HG03064 (cell line): ENCODE results near the gene OR2G3.

Experiments
- ATAC-seq: cut with Tn5 transposase; IDR thresholded peaks from one replicate; pipeline ENCODE4 v1.9.1; 2021; ENCODE audit warnings: low read depth; ENCODE audit not compliant: unreplicated experiment

OR2G3 gene

DNA sequence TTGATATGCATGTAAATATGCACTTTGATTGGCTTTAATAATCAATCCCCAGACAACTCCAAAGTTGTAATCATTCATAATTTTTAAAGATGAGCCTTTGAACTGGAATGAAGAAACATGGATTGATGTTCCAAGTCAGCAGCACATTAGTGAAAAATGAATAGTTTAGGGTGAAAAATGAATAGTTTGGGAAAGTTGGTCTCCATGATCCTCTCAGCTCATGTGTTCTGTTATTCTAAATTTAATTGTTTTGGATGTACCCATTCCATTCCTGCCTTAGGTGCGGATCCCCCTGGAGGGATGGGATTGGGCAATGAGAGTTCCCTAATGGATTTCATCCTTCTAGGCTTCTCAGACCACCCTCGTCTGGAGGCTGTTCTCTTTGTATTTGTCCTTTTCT lies at the start of gene OR2G3:
TSS of gene OR2G3 (plus strand) at position 301 of the 400 bp plus-strand sequence. CDS start at position 301, 0 bp downstream.
- ATAC-seq: no peak

DNA sequence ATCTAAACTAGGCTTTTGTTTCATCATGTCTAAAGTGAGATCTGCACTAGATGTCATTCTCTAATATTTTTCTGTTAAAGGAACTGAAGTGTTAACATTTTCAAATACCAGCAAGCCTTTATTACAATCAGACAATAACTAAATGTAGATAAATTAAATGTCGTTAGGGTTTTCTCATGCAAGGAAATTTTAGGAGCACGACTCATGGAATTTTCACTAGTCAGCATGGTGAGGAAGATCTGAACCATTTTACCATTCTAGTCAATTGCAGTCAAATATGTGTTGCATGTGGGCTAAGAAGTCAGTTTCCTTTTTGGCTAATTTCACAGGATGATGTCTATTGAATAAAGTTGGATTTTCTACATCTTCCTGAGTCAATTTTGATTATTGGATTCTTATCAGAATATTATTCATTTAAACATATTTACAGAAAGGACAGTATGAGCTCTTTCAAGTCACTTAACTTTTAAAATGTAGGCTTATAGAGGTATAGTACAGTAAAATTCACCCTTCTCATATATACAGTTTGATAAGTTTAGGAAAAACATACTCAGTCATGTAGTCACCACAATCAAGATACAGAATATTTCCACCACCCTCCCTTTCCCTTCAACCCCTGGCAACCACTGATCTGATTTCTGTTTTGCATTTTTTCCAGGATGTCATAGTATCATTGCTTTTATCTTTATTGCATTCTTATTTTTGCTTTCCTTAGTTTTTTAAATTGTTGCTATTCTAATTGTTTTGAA lies 47.3 kb upstream of the OR2G3 start:
- no peak for ATAC-seq

GRCh38 chr1:247561711-247562110 lies 43.7 kb upstream of the OR2G3 start:
- ATAC-seq: no peak

- no peak for ATAC-seq
Observed at GRCh38 chr1:247562198-247562597, 43.2 kb upstream of the OR2G3 start.

DNA sequence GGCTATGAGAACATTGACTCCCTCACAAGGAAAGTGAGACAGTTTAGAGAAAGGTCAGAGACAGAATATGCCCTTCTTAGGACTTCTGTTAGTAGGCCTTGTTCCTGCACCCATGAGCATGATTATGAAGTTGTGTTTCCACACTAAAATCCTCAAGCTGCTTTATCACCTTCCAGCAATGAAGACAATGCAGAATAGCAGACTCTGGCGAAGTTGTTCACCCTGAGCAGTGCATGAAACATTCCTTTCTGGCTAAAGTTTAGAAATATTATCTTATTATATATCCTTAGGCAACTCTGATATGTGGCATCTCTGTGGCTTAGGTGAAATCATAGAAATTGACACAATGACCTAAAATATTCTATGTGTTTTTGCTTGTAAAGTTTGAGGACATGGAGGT lies 31.1 kb upstream of the OR2G3 start:
- ATAC-seq: no peak

- ATAC-seq: no peak
Observed at GRCh38 chr1:247574664-247575063, 30.7 kb upstream of the OR2G3 start.

GRCh38 chr1:247576514-247576913 lies 28.9 kb upstream of the OR2G3 start:
- no peak for ATAC-seq

DNA sequence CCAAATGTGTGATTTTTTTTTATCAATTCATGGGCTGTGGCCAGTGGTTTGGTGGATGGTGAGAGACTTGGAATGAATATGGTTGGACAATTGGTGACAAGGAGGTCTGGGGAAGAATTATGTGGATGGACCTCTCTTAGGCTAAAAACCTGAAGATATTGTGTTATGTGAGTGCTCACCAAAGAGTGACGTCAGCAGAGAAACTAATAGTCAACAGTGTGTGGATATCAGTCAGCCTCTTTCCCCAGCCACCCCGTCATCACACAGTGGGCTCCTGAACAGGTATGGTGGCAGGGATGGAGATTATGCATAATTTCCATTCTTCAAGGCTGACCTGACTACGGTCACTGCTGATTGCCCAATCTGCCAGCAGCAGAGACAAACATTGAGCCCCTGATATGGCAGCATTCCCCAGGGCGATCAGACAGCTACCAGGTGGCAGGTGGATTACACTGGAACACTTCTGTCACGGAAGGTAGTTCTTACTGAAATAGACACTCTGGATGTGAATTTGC lies 26.4 kb upstream of the OR2G3 start:
- no peak for ATAC-seq

DNA sequence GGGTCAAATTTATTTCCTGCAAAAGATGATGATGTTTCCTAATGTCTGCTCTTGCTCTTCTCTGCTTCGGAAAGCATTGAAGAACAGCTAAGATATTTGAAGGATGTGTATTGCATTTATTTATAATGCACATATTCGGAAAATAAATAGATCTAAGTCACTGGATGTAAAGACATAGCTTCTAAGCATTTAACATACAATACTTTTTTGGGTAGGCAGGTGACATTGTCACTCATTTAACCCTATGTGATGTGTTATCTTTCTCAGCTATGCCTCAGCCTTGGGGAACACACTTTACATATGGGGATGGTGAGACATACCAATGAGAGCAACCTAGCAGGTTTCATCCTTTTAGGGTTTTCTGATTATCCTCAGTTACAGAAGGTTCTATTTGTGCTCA lies 17.3 kb upstream of the OR2G3 start, which contains the start of gene OR2G2:
TSS of gene OR2G2 (plus strand) at position 301 of the 400 bp plus-strand sequence. CDS start at position 301, 0 bp downstream.
- ATAC-seq: no peak

DNA sequence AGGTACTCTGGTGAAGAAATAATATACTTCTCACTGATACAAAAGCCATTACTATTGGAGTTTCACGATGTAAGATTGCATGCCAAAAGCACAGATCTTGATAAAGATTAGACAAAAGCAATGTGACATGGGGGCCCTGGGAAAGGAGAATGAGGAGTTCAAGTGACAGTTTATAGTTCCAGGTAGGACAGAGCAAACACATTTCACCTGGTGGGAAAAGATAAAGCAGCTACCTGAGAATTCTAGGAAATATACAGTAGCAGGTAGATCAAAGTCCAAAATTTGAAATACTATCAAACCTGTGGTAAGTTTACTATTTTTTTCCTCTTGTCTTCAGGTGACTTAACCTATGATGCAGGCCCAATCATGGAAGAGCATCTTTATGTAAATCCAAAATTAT lies 8.0 kb downstream of the OR2G3 start:
- ATAC-seq: no peak

DNA sequence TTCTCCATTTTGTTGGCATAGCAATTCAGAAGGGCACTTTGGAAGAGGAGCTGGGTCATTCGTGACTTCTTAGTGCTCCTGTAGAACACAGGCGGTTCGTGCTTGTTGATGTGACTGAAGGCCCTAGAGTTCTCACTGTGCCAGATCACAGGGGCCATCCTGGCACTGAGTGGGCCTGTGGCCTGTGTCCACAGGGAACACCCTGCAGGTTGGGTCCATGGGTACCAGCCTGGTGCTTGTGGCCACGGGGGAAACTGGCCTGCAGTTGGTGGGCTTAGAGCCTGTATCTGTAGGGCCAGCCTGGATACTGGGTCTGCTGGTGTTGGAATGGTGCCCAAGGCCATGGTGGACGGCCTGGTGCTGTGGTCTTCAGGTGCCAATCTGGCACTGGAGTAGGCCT lies 9.2 kb downstream of the OR2G3 start:
- ATAC-seq: no peak

DNA sequence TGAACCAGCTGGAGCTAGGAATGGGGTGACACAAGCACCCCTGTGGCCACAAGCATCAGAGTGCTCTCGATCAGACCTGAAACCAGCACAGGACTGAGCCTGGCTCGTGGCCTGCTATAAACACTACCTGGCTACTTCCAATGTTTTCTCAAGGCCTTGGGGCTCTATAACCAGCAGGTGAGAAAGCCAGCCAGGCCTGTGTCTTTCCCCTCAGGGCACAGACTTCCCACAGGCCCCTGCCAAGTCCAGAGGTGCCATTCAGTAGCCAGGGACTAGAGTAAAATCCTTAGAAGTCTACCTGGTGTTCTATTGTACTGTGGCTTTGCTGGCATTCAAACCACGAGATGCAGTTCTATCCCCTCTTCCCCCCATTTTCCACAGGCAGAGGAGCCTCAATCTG lies 22.6 kb downstream of the OR2G3 start:
- ATAC-seq: no peak

DNA sequence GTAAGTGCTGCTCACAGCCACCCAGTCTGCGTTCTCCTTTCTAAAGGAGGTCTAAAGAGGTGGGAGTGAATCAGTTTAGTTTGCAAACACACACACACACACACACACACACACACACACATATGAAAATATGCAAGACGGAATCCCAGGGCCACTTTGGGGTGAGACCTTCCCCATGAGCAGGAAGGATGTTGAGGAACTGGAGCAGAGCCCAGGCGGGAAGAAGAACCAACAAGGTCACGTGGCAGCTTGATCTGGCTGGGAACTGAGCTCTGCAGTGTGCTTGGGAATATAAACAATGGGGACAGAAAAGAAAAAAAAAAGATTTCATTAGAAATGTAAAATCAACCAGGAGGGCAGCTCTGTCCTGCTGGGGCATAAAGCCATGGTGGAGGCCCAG lies 32.6 kb downstream of the OR2G3 start:
- no peak for ATAC-seq

- no peak for ATAC-seq
Observed at GRCh38 chr1:247638781-247639180, 33.4 kb downstream of the OR2G3 start.

GRCh38 chr1:247639381-247639981 lies 34.1 kb downstream of the OR2G3 start:
- ATAC-seq: no peak

GRCh38 chr1:247642742-247643141 lies 37.4 kb downstream of the OR2G3 start:
- no peak for ATAC-seq

DNA sequence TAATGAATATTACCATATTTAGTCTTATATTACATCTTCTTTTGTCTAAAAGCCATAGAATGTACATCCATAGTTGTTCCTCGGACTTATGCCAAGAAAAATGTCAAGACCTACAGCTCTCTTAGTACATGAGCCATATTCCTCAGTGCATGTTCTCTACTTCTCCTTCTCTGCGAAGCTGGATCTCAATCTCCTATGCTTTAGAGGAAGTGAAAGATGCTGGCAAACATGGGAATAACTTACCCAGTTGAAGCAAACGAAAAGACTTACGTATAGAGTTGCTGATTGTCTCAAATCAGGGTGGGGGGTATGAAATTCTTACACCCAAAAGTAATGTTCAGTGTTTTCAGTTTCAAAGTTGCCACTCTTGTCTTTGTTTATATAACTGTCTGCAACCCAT lies 41.5 kb downstream of the OR2G3 start:
- no peak for ATAC-seq

- no peak for ATAC-seq
Observed at GRCh38 chr1:247647864-247648263, 42.5 kb downstream of the OR2G3 start.

- ATAC-seq: no peak
Observed at GRCh38 chr1:247653040-247653439, 47.7 kb downstream of the OR2G3 start.
